BJ (cell line): Measurements from ENCODE around the gene SNX8. TPM values are rescaled to one million over a fixed set of nuclear protein-coding genes. Genes with fewer than 3 reads are reported as not detected.

ENCODE experiments used
- CTCF ChIA-PET: fragments of 350-600 bp; formaldehyde crosslinking; extraction: SDS; loops from one replicate; lab custom pipeline; 2021; ENCODE audit warnings: antibody characterized with exemption, inconsistent platforms; lab: Yijun Ruan, JAX
- POLR2A ChIA-PET: fragments of 300-600 bp; sonication (Branson Sonifier 250); formaldehyde crosslinking; extraction: SDS; loops from one replicate; lab custom pipeline; 2021; ENCODE audit warnings: antibody characterized with exemption; lab: Charles Lee
- DNase-seq: peaks from one replicate; pipeline ENCODE4 v3.0.0-alpha.2; 2011; ENCODE audit warnings: low read depth
- H3K27me3 ChIP-seq: 2 replicates; pipeline ENCODE4 v1.6.0; 2011; ENCODE audit warnings: low read length; ENCODE audit not compliant: control insufficient read depth, insufficient read depth
- H3K36me3 ChIP-seq: 2 replicates; pipeline ENCODE4 v1.5.1; 2011; ENCODE audit warnings: low read length; ENCODE audit not compliant: control insufficient read depth, insufficient read depth
- H3K4me3 ChIP-seq: 2 replicates; pipeline ENCODE4 v1.5.1; 2011; ENCODE audit warnings: low read depth, mild to moderate bottlenecking, control low read depth, low read length
- CTCF ChIP-seq: IDR thresholded peaks from 2 replicates; pipeline ENCODE4 v1.5.1; 2011; ENCODE audit warnings: low read depth, mild to moderate bottlenecking, control low read depth, inconsistent platforms, low read length, moderate library complexity; ENCODE audit not compliant: insufficient read depth
- polyA plus RNA-seq: library from polyadenylated mRNA; depleted of rRNA; stranded (reverse); fragments of >200 nt; gene quantifications from 2 replicates; pipeline ENCODE4 v1.2.3, GENCODE V29; 2011; rRNA removed

The SNX8 gene
- polyA plus RNA-seq, 1 experiment = 62.1 TPM

- TF ChIP-seq CTCF = no peak
- no peak for DNase-seq
- no peaks in the 10 kb centered on the region for H3K27me3 ChIP-seq
- peaks cover 6% of the 10 kb centered on the region for H3K36me3 ChIP-seq
- H3K4me3 ChIP-seq = no peak overlapping the region
- ChIA-PET CTCF (interaction anchor here (0.9 to 2.2 kb wide), 5 partner anchors 8 to 625 kb away, joined by 3 to 6 read pairs (median 3); no protein-coding TSS in a partner anchor), POLR2A (no interaction called here)
These were observed 110.4 kb downstream of the SNX8 start for GRCh38 chr7:2203766-2204300.

- Histone ChIP-seq H3K27me3 (no peaks in the 10 kb centered on the region), H3K36me3 (peaks cover 10% of the 10 kb centered on the region), H3K4me3 (no peak overlapping the region)
- no peak for DNase-seq
- TF ChIP-seq CTCF = no peak
- POLR2A ChIA-PET = no interaction called here
- CTCF ChIA-PET = interaction anchor here (0.9 to 2.2 kb wide), 5 partner anchors 7 to 624 kb away, joined by 3 to 6 read pairs (median 3); no protein-coding TSS in a partner anchor
These were observed 111.1 kb downstream of the SNX8 start for GRCh38 chr7:2202901-2203765.

- Histone ChIP-seq H3K36me3 (peaks cover 9% of the 10 kb centered on the region), H3K4me3 (no peak overlapping the region), H3K27me3 (no peaks in the 10 kb centered on the region)
- TF ChIP-seq CTCF = no peak
- DNase-seq = no peak
- ChIA-PET CTCF (no interaction called here), POLR2A (no interaction called here)
These were observed 111.9 kb downstream of the SNX8 start for GRCh38 chr7:2202361-2202761.

Other genes starting within 250 kb of the SNX8 start
- 18.3 and 32.0 TPM in 2 replicates for gene MAD1L1, start 81.5 kb downstream of the SNX8 start, polyA plus RNA-seq
- 16.3 and 27.3 TPM in 2 replicates for gene MRM2, start 72.2 kb downstream of the SNX8 start, polyA plus RNA-seq
- gene NUDT1, start 72.2 kb downstream of the SNX8 start, polyA plus RNA-seq = 19.3 and 22.0 TPM in 2 replicates
- gene EIF3B, start 40.4 kb upstream of the SNX8 start, polyA plus RNA-seq = 92.7 and 106 TPM in 2 replicates
- gene CHST12, start 89.2 kb upstream of the SNX8 start, polyA plus RNA-seq = 8.6 and 18.4 TPM in 2 replicates
- gene GRIFIN, start 162.0 kb upstream of the SNX8 start, polyA plus RNA-seq = not detected in 2 replicates
- gene LFNG, start 205.3 kb upstream of the SNX8 start, polyA plus RNA-seq = 2.0 and 3.1 TPM in 2 replicates
- gene BRAT1, start 241.1 kb upstream of the SNX8 start, polyA plus RNA-seq = 9.1 and 17.9 TPM in 2 replicates
- gene IQCE, start 244.5 kb upstream of the SNX8 start, polyA plus RNA-seq = 6.8 and 9.9 TPM in 2 replicates